OCI-LY7 (cell line): ENCODE results near the gene ANKZF1.

Experiments used
- CTCF ChIP-seq: fragments of 200-600 bp; sonication (generic); conservative IDR thresholded peaks from 2 replicates; pipeline ENCODE4 v1.5.1; 2014; ENCODE audit warnings: mild to moderate bottlenecking, antibody characterized with exemption, low read length, moderate library complexity, mixed read lengths
- EZH2phosphoT487 ChIP-seq: fragments of 200-600 bp; sonication (generic); IDR thresholded peaks from 2 replicates; pipeline ENCODE4 v1.6.1; 2018; ENCODE audit warnings: low read depth, borderline replicate concordance, mild to moderate bottlenecking, mixed run types, antibody characterized with exemption, low read length, moderate library complexity, mixed read lengths

GRCh38 chr2:219216535-219216915 is 13.1 kb upstream of the ANKZF1 start:
- TF ChIP-seq CTCF (no peak), EZH2phosphoT487 (no peak)
